AG04449 (cell line): Measurements from ENCODE around the gene KIF6.

ENCODE experiments used
- CTCF ChIA-PET: fragments of 350-600 bp; formaldehyde crosslinking; extraction: SDS; loops from one replicate; lab custom pipeline; 2021; ENCODE audit warnings: antibody characterized with exemption; lab: Yijun Ruan, JAX
- POLR2A ChIA-PET: fragments of 400-600, 350-600 bp; formaldehyde crosslinking; extraction: SDS; loops from one replicate; lab custom pipeline; 2020; ENCODE audit warnings: antibody characterized with exemption, inconsistent platforms; lab: Yijun Ruan, JAX
- DNase-seq: peaks from one replicate; pipeline ENCODE4 v3.0.0-alpha.2; 2010; ENCODE audit warnings: low read depth, low spot score
- H3K4me3 ChIP-seq: 2 replicates; pipeline ENCODE4 v1.5.1; 2011; ENCODE audit warnings: low read depth, mild to moderate bottlenecking, control low read depth, low read length
- TF ChIP-seq, protein P1 (sequence below): IDR thresholded peaks from one replicate; pipeline ENCODE4 v1.5.1; 2011; ENCODE audit warnings: mild to moderate bottlenecking, moderate library complexity, low read length, control low read depth, inconsistent platforms; ENCODE audit not compliant: insufficient read depth; ENCODE audit errors: missing control alignments

KIF6 gene

DNA sequence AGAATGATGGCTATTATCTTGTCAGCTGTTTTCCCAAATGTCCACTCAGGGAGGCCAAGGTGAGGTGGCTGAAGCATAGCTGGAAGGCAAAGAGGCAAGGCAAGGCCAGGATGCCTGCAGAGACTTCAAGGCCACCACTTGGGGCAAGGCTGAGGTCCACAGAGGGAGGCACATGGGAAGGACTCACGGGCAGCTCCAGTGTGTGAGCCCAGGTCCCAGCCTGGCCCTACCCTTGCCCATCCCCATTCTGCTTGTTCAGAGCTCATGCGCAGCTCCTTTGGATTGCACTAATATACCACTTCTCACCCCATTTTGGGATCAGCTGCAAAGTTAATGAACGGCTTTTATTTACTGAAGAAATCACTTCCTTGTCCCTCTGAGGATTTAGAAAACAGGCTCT, 291.6 kb downstream of the KIF6 start:
- H3K4me3 ChIP-seq = no peak overlapping the region
- TF ChIP-seq, protein P1, sequence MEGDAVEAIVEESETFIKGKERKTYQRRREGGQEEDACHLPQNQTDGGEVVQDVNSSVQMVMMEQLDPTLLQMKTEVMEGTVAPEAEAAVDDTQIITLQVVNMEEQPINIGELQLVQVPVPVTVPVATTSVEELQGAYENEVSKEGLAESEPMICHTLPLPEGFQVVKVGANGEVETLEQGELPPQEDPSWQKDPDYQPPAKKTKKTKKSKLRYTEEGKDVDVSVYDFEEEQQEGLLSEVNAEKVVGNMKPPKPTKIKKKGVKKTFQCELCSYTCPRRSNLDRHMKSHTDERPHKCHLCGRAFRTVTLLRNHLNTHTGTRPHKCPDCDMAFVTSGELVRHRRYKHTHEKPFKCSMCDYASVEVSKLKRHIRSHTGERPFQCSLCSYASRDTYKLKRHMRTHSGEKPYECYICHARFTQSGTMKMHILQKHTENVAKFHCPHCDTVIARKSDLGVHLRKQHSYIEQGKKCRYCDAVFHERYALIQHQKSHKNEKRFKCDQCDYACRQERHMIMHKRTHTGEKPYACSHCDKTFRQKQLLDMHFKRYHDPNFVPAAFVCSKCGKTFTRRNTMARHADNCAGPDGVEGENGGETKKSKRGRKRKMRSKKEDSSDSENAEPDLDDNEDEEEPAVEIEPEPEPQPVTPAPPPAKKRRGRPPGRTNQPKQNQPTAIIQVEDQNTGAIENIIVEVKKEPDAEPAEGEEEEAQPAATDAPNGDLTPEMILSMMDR = no peak
- ChIA-PET POLR2A (no interaction called here), CTCF (no interaction called here)
- DNase-seq = no peak

DNA sequence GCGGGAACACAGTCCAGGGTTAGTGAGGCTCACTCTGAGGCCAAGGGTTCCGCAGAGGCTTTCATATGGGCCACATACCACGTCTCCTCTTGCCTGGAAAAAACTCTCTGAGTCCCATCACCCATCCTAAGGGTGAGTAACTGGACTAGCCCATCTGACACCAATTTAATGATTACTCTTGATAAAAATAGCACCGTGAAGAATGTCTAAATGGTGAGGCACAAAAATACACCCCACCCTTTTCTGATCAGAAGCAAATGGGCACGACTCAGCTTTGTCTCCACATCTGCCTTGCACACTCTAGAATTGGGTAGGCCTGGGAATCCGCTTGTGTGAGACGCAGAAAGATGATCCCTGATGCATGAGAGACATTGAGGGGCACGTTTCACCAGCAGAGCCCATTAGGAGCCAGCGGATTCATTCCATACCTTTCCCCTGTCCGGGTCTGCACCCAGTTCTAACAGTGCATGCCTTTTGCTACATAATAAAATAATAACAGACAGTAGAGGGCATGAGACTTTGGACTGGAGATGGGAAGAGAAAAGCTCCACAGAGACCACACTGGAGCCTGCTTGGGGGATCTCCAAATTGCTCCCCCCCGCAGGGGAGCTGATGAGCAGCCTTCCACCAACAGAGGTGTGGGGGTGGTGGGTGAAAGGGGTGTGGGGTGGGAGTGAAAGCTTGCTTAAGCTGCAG, 292.7 kb downstream of the KIF6 start:
- POLR2A ChIA-PET = no interaction called here
- H3K4me3 ChIP-seq = no peak overlapping the region
- CTCF ChIA-PET = no interaction called here
- DNase-seq = no peak
- TF ChIP-seq, protein P1 = no peak

DNA sequence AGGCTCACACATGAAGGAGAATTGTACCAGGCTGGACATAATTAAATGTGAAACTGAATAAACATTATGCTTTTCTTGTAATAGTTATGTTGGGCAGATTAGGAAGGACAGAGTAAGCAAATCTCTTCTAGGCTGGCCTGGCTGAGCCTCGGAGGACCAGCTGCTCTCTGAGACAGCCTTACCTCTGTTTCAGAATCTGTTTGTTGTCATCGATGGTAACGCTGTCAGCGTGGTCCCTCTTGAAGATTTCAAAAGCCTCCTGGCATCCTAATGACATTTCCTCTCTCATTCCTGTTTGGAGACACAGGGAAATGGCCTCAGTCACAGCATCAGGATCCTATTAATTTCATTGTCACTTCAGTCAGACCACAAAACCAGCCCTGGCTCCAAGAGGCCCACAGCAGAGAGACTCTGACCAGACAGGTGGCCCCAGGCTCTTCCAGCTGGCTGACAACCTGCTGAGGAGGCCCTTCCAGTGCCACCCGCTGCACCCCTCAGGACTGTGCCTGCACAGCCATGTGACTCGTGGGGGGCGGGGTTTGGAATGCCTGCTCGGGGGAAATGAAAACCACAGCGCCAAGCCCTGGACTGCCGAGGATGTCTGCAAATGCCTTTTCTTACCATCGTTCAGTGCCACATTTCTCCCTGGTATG, 294.2 kb downstream of the KIF6 start:
- no peak for DNase-seq
- TF ChIP-seq, protein P1 = no peak
- ChIA-PET CTCF (no interaction called here), POLR2A (no interaction called here)
- H3K4me3 ChIP-seq = no peak overlapping the region

DNA sequence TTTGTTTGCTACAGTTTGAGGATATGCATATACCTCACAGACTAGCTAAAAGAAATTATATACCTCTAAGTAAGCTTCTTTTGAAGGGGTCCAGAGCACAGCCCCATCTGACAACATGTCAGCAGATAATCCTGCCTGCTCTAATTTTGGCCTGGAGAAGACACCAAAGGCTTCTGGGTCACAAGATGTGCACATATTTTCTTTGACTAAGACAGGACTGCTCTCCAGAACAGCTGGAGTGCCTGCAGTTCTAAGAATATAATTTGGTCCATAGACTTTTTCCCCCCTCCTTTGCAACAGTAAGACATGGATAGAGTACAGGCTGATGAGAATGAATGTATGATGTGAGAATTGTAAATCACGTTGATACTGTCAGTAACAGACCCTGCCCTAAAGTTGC, 294.8 kb downstream of the KIF6 start:
- no peak for DNase-seq
- POLR2A ChIA-PET = no interaction called here
- CTCF ChIA-PET = no interaction called here
- TF ChIP-seq, protein P1 = no peak
- H3K4me3 ChIP-seq = no peak overlapping the region

DNA sequence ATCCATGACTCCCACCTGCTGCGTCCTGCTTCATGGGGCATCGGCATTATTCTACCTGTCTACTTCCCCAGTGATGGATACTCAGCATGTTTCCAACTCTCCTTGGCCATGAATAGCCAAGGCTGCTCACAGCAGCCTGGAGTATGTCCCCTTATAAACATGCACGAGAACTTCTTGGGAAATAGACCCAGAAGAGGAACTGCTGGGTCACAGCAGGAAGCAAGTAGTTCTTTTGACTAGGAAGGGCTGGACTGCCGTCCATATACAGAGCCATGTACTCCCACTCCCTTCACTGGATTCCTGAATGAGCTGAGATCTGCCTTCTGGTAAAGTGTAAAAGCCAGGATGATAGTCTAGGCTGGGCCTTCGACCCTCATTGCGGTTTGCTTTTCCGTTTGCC, 296.4 kb downstream of the KIF6 start:
- ChIA-PET POLR2A (no interaction called here), CTCF (no interaction called here)
- no peak overlapping the region for H3K4me3 ChIP-seq
- TF ChIP-seq, protein P1 = no peak
- DNase-seq = no peak

DNA sequence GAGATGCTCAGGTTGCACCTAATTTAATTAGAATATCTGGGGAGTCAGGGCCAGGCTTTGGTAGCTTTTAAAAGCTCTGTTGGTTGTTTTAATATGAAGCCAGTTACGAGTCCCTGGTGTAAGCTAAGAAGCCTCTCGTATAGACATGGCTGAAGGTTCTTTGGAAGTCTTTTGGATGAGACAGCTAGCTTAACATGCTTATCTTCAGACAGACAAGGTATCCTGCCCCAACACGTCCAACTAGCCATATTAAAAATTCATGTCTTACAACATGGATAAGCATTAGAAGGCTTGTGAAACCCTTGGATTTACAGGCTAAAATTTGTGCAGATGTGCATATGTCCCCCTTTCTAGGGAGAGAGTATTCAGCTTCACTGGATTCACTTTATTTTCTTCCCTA, 297.1 kb downstream of the KIF6 start:
- CTCF ChIA-PET = no interaction called here
- H3K4me3 ChIP-seq = no peak overlapping the region
- POLR2A ChIA-PET = no interaction called here
- TF ChIP-seq, protein P1 = no peak
- DNase-seq = no peak
